NCI-H510A (cell line): ENCODE results near the gene PRR36.
"Not testable (repeated sequence)": the region's sequence is repeated elsewhere in the genome, so short reads cannot be mapped to it uniquely, and the experiment has no call there.

Experiments used
- DNase-seq: peaks from one replicate; lab custom pipeline; 2025; lab: John Stamatoyannopoulos, UW

Gene PRR36

DNA sequence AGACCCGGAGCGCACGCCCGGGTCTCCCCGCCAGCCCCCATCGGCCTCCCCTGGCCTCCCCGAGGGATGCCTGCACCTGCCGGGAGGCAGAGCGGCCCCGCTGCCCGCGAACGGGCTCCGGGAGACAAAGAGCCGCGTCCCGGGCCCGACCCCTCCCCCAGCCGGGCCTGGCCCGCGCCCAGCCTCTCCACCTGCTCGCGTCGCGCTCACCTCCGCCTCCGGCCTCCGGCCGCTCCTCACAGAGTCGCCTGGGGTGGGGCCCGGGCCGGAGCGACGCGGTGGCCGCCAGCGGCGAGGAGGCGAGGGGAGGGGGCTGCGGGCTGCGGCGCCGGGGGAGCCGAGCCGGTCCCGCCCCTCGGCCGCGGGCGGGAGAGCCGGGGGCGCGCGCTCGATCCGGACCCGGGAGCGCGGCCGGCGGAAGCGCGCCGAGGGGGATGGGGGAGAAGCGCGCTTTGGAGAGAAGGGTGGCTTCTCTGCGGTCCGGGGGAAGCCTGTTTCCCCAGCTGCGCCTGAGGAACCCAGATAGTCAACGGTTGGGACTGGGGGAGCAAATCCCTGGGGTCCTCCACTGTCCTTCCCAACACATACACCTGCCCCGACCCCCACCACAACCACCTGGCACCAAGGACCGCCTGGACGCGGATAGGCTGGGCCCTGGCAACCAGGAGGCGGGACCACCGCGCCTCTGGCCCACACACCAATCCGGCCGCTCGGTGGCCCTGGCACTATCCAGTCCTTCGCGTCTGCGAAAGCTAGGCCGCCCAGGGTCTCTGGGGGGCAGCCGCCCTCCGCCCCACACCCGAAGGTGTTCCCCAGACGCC lies at the start of gene PRR36:
Gene PRR36, minus strand, starts transcription at position 315 of the 821 bp plus-strand sequence. CDS start 701 bp downstream, outside the sequence.
- peak; percentile 91 for DNase-seq

DNA sequence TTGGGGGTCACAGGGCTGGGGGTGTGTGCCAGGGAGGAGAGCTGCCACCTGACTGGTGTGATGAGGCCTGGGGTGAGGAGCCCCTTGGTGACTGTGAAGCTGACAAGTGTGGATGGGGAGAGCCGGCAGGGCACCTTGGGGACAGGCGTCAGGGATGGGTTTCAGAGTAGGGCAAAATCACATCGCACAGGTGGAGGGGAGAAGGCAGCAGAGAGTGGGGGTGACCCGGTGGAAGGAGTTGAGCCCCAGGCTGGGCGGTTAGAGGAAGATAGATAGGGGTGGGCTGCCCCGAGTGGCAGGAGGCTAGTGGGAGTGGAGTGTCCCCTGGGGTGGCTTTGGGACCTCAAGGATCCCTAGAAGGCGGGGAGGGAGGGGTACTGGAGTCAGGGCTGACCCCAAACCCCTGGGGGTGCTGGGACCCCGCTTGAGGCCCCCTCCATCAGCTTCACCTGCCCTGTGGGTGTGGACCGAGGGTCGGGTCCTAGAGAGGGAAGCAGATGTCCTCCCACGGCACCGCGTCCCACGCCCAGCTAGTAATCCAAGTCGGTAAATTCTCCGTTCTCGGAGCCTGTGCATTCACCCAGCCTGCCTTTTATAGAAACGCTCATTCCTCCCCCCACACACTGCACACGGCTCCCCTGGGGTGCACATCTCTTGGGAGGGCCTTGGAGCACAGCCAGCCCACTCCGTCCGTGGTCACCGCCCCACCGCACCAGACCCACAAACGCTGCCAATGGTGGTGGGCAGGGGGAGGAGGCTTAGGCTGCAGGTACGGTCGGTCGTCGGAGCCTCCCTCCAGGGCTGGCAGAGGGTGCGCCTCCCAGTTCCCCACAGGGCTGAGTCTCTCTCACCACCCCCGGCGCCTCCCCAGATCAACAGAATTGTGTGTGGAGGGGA lies 49.4 kb upstream of the PRR36 start:
- no peak for DNase-seq

DNA sequence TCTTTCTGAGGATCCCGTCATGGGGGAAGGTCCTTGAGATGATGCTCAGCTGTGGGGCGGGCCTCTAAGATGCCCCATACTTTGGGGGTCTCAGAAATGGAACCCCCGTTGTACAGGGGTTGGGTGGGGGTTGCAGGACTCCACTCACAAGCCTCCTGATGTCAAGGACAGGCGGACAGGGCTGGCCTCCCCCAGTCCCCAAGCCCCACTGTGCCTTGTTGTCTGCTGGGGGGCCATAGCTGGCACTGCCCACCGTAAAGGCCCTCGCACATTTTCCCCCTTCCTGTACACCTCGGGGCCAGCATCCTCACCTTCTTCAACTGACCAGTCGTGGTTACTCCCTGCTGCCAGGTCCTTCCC lies 48.6 kb upstream of the PRR36 start:
- DNase-seq: no peak

DNA sequence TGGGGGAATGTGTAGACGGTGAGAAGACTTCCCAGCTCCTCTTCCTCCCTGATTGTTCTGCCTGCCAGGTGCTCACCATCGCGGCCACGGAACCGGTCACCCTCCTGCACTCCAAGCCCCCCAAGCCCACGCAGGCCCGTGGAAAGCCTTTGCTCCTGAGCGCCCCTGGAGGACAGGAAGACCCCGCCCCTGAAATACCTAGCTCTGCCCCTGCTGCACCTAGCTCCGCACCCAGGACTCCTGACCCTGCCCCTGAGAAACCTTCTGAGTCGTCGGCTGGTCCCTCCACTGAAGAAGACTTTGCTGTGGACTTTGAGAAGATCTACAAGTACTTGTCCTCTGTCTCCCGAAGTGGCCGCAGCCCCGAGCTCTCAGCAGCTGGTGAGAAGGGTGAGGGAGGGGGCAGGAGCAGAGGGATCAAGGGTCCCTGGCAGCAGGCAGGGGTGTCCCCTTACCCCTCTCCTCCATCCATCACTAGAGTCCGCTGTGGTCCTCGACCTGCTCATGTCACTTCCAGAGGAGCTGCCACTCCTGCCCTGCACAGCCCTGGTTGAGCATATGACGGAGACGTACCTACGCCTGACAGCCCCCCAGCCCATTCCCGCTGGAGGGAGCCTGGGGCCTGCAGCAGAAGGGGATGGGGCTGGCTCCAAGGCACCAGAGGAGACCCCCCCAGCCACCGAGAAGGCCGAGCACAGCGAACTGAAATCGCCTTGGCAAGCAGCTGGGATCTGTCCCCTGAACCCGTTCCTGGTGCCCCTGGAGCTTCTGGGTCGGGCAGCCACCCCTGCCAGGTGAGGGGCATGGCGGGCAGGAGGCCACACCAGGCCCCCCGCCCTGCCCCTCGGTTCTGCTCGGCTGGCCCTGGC lies 48.0 kb upstream of the PRR36 start:
- DNase-seq: no peak

DNA sequence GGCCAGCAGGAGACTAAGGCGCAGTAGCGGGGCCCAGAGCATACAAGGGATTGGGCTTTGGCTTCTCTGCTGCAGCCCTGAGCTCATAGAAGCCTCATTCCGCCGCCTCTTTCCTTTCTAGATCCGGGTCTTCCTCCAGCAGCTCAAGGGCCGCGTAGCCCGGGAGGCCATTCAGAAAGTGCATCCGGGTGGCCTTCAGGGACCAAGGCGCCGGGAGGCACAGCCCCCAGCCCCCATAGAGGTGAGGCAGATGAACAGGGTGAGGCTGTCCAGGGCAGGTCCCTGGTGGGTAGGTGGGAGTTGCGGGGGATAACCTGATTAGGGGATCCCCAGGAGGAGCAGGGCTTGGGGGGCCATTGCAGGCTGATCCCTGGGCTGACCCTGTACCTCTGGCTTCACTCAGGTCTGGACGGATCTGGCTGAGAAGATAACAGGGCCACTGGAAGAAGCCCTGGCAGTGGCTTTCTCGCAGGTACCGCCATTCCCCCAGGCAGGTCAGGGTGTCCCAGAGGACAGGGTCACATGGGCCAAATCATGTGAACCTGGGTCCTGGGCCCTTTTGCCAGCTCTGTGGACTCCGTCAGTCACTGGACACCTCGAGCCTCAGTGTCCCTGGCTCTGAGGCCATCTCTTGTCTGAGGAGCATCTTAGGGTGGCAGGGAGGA lies 47.2 kb upstream of the PRR36 start:
- DNase-seq: no peak

DNA sequence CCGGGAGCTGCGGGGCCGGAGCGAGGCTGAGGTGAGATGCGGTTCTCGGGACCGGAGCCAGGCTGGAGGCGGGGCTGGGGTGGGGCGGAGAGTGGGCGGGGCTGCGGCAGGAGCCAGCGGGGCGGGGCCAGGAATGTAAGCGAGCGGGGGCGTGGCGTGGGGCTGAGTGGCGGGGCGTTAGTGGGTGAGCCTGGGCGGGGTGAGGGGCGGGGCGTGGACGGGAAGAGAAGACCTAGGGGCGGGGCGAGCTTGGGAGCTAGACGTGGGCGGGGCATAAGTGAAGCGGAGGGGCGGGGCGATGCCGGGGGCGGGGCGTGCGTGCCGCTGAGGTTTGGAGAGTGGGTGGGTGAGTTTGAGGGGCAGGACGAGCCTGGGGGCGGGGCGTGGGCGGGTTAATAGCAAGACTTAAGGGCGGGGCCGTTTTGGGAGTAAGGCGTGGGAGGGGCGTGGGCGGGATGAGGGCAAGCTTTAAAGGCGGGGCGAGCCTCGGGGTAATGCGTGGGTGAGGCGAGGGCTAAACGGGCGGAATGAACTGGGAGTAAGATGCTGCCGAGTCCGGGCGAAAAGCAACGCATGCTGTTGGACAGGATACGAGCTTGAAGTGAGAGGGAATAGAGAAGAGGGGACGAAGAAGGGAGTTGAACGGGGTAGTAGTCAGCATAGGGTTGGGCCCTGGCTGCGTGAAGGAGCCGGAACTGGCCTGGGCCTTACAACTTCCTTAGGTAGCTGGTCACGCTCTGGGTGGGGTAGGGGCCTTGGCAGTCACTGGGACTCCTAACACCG lies 46.5 kb upstream of the PRR36 start:
- DNase-seq: peak; percentile 99

DNA sequence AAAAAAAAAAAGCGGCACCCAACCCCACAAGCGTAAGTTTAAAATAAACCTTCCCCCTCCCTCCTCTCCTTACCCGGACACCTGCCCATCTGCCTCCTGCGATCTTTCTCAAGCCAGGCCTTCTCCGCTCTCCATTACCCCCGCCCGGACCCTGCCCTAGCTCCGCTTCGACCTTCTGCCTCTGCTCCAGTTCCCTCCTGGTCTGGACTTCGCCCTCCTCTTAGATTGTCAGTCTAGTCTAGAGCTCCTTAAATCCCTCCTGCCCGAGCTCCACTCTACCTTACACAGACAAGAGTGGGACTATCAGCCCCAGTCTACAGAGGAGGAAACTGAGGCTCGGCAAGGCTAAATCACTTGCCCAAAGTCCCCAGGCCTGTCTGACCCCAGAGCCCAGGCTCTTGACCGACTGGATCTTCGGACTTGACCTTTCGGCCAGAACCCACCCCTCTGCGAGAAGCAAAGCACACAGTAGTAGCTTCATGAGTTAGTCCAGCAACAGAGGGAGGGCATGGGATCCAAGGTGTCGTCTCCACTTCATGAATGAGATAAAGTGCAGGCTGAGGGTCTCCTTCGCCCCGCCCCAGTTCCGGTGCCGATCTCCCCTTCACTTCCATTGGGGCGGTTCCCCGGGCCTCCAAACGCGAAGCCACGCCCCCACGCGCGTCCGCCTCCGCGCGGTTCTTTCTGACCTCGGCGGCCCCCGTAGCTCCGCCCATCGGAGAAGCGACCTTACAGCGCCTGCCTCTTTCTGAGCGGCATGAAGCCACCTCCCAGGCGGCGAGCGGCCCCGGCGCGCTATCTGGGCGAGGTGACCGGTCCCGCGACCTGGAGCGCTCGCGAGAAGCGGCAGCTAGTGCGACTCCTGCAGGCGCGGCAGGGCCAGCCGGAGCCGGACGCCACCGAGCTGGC lies 45.7 kb upstream of the PRR36 start, which contains the start of gene SNAPC2:
Gene SNAPC2, plus strand, starts transcription at position 729 of the 909 bp plus-strand sequence. Its CDS starts 29 bp downstream, at position 758.
- peak; percentile 93 for DNase-seq

DNA sequence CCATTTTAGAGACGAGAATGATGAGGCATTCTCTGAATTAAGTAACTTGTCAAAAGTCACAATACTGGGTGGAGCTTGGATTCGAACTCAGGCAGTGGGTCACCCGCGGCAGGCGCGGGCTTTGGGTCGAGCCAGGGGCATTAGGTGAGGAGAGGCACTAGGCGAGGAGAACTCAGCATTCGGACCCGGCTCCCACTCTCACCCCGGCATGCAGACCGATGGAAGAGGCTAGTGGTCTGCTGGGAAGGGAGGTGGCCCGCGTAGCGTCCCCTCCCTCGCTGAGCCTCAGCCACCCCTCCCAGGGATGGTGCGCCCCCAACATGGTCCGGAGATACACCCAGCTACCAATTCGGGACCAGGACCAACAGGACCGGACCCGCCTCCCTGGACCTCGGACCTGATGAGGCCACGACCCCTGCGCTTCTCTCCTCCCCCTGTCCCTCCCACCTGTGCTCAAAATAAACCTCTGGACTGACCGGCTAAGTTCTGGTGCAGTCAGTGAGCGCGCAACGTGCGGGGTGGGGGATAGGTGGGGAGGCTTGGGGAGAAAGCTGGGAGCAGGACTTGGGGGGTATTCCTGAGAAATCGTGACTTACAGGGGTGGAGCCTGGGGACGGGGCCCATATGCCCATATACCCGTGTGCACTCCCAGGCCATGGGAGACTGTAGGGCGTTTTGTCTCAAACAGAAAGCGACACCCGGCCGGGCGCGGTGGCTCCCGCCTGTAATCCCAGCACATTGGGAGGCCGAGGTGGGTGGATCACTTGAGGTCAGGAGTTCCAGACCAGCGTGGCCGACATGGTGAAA lies 44.6 kb upstream of the PRR36 start:
- no peak for DNase-seq

DNA sequence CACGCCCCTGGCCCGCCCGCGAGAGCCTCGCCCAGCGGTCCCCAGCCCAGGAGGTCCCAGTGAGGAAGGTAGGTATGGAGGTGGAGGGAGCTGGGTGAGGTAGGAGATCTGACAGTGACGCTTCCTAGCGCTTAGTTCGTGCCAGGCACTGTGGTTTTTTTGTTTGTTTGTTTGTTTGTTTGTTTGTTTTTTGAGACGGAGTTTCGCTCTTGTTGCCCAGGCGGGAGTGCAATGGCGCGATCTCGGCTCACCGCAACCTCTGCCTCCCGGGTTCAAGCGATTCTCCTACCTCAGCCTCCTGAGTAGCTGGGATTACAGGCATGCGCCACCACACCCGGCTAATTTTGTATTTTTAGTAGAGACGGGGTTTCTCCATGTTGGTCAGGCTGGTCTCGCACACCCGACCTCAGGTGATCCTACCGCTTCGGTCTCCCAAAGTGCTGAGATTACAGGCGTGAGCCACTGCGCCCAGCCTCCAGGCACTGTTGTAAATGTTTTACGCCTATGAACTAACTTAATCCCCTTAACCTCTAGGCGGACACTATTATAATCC lies 43.9 kb upstream of the PRR36 start:
- DNase-seq: not testable (repeated sequence)

DNA sequence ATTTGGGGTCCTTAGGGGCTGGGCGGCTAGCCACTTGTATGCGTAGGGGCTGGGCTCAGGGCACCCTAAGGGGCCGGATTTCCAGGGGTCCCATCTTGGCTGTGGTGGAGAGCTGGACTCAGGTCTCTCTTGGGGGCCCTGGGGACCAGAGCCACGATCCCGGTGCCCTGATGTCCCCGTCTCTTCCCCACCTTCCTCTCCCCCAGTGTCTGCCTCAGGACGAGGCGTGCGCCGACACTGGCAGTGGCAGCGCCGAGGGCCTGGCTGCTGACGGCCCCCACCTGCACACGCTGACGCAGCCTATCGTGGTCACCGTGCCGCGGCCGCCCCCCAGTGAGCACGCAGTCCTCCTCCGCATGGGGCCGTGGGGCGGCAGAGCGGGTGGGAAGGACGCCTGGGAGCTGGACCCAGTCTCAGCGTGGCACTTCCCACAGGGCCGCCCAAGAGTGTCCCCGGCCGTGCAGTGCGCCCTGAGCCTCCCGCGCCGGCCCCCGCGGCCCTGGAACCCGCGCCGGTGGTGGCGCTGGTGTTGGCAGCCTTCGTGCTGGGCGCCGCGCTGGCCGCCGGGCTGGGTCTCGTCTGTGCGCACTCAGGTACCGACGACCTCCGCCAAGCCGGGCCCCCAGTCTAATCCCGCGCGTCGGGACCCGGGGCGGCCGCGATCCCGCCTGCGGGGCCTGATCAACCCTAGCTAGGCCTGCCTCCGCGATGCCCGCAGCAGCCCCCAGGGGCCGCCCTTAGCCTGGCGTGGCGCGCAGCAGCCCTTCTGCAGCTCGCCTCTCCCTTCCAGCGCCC lies 43.3 kb upstream of the PRR36 start:
- no peak for DNase-seq

DNA sequence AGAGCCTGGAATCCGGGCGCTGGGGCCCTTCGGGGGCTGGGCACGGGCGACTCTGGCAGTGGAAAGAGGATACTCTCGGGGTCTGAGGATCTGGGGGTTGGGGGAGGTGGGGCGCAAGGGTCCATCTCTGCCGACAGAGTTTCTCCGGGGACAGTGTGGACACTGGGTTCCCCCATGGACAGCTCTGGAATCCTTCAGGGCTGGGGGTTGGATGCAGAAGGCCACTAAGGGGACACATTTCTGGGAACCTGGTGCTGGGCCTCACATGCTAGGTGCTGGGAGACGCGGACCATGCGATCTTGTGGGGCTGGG lies 42.7 kb upstream of the PRR36 start:
- DNase-seq: no peak

DNA sequence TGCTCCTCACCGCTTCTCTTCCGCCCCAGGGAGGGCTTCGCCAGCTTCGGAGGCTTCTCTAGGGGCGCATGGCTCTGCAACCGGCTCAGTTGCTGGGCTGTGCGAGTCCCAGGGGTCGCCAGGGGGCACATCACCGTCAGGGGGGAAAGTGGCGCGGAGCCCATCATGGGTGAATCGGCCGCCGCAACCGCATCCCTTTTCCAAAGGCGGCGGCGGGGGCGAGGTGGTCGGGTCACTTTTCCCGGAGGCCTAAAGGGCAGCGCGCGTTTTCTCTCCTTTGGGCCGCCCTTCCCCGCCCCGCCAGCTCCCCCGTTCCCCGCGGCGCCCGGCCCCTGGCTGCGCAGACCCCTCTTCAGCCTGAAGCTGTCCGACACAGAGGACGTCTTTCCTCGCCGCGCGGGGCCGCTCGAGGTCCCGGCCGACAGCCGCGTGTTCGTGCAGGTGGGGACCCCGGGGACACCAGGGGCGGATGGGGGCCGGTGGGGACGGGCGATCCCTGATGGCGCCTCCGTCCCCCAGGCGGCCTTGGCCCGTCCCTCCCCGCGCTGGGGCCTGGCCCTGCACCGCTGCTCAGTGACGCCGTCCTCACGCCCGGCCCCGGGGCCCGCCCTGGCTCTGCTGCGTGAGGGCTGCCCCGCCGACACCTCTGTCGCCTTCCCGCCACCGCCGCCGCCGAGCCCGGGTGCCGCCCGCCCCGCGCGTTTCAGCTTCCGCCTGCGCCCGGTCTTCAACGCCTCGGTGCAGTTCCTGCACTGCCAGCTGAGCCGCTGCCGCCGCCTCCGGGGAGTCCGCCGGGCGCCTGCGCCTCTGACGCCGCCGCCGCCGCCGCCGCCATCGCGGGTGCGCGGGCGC lies 42.1 kb upstream of the PRR36 start:
- peak; percentile 43 for DNase-seq

DNA sequence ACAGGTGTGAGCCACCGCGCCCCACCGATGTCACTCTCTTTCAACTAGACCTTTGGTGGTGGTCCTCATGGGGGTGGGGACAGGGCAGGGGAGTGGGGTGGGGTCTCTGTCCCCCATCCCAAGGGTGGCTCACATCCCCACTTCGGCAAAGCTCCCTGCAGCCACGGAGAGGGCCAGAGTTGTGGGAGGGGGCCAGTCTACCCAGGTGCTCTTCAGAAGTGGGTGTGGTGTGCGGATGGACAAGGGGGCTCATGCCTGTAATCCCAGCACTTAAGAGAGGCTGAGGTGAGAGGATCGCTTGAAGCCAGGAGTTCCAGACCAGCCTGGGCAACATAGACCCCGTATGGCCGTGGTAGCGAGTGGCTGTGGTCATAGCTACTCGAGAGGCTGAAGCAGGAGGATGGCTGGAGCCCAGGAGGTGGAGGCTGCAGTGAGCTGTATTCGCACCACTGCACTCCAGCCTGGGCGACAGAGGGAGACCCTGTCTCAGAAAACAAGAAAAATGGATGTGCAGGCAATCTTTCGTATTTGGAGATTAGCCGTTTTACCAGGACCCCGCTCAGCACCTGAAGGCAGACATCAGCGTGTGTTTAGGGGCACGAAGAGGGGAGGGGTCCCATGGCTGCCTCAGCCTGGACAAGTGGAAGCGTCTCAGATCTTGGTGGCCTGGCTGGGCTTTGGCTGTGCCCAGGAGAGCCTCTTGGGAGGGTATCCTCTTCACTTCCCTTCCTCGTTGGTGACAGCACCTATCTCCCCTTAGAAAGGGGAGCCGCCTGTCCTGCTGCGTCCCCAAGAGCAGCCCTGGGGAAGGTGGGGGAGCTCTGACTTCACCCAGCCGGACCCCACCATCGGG lies 41.3 kb upstream of the PRR36 start:
- DNase-seq: no peak

DNA sequence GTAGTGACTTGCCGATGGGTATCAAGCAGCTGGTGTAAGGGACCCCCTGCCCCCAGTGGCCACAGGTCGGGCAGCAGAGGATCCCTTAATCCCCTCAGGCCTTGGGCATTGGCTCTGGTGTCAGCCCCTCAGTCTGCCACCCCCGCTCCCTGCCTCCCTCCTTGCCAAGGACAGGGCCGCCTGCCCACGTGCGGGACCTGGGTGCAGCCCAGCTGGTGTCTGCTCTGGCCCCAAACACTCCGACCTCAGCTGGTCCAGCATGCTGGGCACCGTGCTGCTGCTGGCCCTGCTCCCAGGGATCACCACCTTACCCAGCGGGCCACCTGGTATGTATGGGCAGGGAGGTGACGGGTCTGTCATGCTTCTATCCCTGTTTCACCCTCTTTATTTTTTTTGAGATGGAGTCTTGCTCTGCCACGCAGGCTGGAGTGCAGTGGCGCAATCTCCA lies 40.4 kb upstream of the PRR36 start, which contains the start of gene TGFBR3L:
Gene TGFBR3L, plus strand, starts transcription at position 233 of the 448 bp plus-strand sequence.
- no peak for DNase-seq

DNA sequence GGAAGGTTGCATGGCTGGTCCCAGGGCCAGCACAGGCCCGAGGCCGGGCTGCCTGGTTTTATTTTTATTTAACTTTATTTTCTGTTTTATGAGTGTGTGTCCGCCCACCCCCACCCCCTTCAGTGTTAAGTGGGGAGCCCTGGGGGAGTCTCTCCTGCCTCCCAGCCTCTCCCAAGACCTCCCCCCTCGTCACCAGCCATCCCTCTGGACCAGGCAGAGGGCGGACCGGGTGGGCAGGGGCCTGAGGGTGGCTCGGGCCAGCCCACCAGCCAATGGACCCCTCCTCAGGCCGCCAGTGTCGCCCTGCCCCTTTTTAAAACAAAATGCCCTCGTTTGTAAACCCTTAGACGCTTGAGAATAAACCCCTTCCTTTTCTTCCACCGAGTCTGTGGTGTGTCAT lies 39.9 kb upstream of the PRR36 start:
- DNase-seq: no peak

DNA sequence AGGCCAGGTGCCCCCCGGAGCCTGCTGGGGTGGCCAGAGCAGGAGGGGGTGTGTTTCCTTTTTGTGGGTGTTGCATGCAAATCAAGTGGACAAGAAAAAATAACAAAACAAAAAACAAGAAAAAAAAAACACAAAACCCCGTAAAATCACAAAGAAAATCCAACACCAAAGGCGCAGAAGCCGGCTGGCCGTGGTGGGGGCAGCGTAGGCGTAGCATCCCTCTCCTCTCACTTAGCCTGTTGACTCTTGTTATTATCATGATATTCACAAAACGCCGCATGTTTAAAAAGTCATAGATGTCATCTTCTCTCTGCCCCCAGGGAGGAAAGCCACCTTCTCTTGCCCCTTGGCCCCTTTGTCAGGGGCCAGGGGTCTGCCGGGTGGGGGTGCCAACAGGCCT lies 39.5 kb upstream of the PRR36 start:
- DNase-seq: no peak
